OCI-LY7 (cell line): Measurements from ENCODE around the gene FAM170B. TPM values are rescaled to one million over a fixed set of nuclear protein-coding genes. Genes with fewer than 3 reads are reported as not detected.

Experiments
- BruUV-seq: library from RNA; stranded (reverse); fragments of 400-500 nt; replicated peaks from 2 replicates; lab custom pipeline; 2021; lab: Mats Ljungman, UMichigan
- CTCF ChIA-PET: fragments of 300-600 bp; sonication (Branson Sonifier 250); formaldehyde crosslinking; loops from one replicate; lab custom pipeline; 2022; ENCODE audit warnings: antibody characterized with exemption; ENCODE audit not compliant: unreplicated experiment; lab: Charles Lee
- POLR2A ChIA-PET: fragments of 300-600 bp; sonication (Branson Sonifier 250); formaldehyde crosslinking; loops from one replicate; lab custom pipeline; 2022; ENCODE audit warnings: antibody characterized with exemption; lab: Charles Lee
- DNase-seq: peaks from one replicate; pipeline ENCODE4 v3.0.0-alpha.2; 2015; ENCODE audit warnings: low spot score
- H2AFZ ChIP-seq: fragments of 200-600 bp; sonication (generic), shearing (Covaris generic); 2 replicates; pipeline ENCODE4 v1.6.1; 2014; ENCODE audit warnings: mild to moderate bottlenecking, antibody characterized with exemption, low read length, moderate library complexity
- H3K27ac ChIP-seq: fragments of 200-600 bp; sonication (generic); 2 replicates; pipeline ENCODE4 v1.5.1; 2014; ENCODE audit warnings: mixed run types, low read depth, mild to moderate bottlenecking, moderate library complexity, low read length, inconsistent platforms; ENCODE audit not compliant: poor library complexity, severe bottlenecking
- H3K36me3 ChIP-seq: fragments of 200-600 bp; sonication (generic); 2 replicates; pipeline ENCODE4 v1.6.1; 2014; ENCODE audit warnings: mild to moderate bottlenecking, antibody characterized with exemption, low read length, moderate library complexity, mixed read lengths; ENCODE audit not compliant: insufficient read depth
- H3K4me1 ChIP-seq: fragments of 200-600 bp; sonication (generic); 2 replicates; pipeline ENCODE4 v1.5.1; 2014; ENCODE audit warnings: mild to moderate bottlenecking, low read length; ENCODE audit not compliant: insufficient read depth, poor library complexity, severe bottlenecking
- H3K4me2 ChIP-seq: fragments of 200-600 bp; sonication (generic); 2 replicates; pipeline ENCODE4 v1.6.1; 2014; ENCODE audit warnings: mild to moderate bottlenecking, low read length
- H3K4me3 ChIP-seq: fragments of 200-600 bp; sonication (generic); 2 replicates; pipeline ENCODE4 v1.5.1; 2014; ENCODE audit warnings: mild to moderate bottlenecking, low read depth, low read length; ENCODE audit not compliant: poor library complexity, severe bottlenecking
- H3K79me2 ChIP-seq: fragments of 200-600 bp; sonication (generic); 2 replicates; pipeline ENCODE4 v1.6.1; 2016; ENCODE audit warnings: low read depth, mild to moderate bottlenecking, low read length, moderate library complexity, mixed read lengths; ENCODE audit not compliant: insufficient read depth
- H3K9me2 ChIP-seq: fragments of 200-600 bp; sonication (generic); 2 replicates; pipeline ENCODE4 v1.6.1; 2016; ENCODE audit warnings: mild to moderate bottlenecking, low read length, mixed read lengths; ENCODE audit not compliant: insufficient read depth
- H3K9me3 ChIP-seq: fragments of 200-600 bp; sonication (generic); 2 replicates; pipeline ENCODE4 v1.6.1; 2014; ENCODE audit warnings: mild to moderate bottlenecking, mixed run types, low read length, mixed read lengths
- H4K20me1 ChIP-seq: fragments of 200-600 bp; sonication (generic); 2 replicates; pipeline ENCODE4 v1.6.1; 2014; ENCODE audit warnings: mild to moderate bottlenecking, antibody characterized with exemption, low read length, moderate library complexity, mixed read lengths; ENCODE audit not compliant: insufficient read depth
- EZH2phosphoT487 ChIP-seq: fragments of 200-600 bp; sonication (generic); IDR thresholded peaks from 2 replicates; pipeline ENCODE4 v1.6.1; 2018; ENCODE audit warnings: low read depth, borderline replicate concordance, mild to moderate bottlenecking, mixed run types, antibody characterized with exemption, low read length, moderate library complexity, mixed read lengths
- intact Hi-C: fragments of 100-400 bp; cut with micrococcal nuclease; formaldehyde crosslinking; loops from one replicate; pipeline ENCODE4 v1.10.0; 2022; ENCODE audit not compliant: unreplicated experiment
- total RNA-seq, 2 experiments: library from RNA; depleted of rRNA in 1 of 2; stranded (reverse); fragments of >200 nt in 1 of 2; shearing (Covaris generic) in 1 of 2; gene quantifications; 2 replicates each; pipeline ENCODE4 v1.2.3, GENCODE V29; 2014 to 2022
- TF ChIP-seq, protein P1 (sequence below): fragments of 200-600 bp; sonication (generic); conservative IDR thresholded peaks from 2 replicates; pipeline ENCODE4 v1.5.1; 2014; ENCODE audit warnings: mild to moderate bottlenecking, antibody characterized with exemption, low read length, moderate library complexity, mixed read lengths

The FAM170B gene
- total RNA-seq, 2 experiments from 2014 or later = 0.23 to 0.38 TPM

DNA sequence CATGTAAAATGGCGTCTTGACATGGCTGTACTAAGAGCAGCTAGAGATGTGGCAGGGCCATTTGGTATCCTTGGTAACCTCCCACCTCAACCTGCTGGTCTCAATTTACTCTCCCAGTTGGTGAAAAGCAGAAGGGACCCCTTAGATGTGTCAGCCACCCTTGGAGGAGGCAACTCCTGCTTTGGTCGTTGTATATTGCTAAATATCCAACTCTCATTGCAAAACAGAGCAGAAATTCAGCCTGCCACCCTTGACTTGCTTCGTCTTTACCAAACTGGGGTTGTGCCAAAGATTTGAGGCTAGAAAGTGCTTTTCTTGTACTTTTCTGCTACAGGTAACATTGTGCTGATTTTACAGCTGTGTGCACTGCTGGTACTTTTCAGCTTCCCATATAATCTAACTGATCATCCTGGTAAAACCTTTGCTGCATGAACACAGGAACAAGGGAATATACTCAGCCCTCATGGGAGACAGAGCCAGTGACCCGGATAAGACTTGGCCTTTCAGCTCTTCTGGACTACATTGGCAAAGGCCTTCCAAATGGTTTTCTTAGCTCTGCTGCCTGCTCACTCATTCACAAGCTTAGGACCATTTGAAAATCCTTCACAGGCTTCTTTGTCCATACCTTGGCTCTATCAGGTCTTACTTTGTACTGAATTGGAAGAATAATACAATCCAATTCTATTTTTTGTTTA is 16.3 kb downstream of the FAM170B start:
- no peak overlapping the region for H3K4me2 ChIP-seq
- no peak overlapping the region for H3K4me3 ChIP-seq
- no TSS peak for BruUV-seq
- no peaks in the 10 kb centered on the region for H3K36me3 ChIP-seq
- H3K79me2 ChIP-seq = no peaks in the 10 kb centered on the region
- CTCF ChIA-PET = no interaction called here
- TF ChIP-seq EZH2phosphoT487 = no peak
- TF ChIP-seq, protein P1, sequence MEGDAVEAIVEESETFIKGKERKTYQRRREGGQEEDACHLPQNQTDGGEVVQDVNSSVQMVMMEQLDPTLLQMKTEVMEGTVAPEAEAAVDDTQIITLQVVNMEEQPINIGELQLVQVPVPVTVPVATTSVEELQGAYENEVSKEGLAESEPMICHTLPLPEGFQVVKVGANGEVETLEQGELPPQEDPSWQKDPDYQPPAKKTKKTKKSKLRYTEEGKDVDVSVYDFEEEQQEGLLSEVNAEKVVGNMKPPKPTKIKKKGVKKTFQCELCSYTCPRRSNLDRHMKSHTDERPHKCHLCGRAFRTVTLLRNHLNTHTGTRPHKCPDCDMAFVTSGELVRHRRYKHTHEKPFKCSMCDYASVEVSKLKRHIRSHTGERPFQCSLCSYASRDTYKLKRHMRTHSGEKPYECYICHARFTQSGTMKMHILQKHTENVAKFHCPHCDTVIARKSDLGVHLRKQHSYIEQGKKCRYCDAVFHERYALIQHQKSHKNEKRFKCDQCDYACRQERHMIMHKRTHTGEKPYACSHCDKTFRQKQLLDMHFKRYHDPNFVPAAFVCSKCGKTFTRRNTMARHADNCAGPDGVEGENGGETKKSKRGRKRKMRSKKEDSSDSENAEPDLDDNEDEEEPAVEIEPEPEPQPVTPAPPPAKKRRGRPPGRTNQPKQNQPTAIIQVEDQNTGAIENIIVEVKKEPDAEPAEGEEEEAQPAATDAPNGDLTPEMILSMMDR = no peak
- H4K20me1 ChIP-seq = no peaks in the 10 kb centered on the region
- H3K4me1 ChIP-seq = peaks cover 21% of the 10 kb centered on the region
- no peaks in the 10 kb centered on the region for H3K9me2 ChIP-seq
- no peak overlapping the region for H2AFZ ChIP-seq
- no peak for DNase-seq
- H3K9me3 ChIP-seq = no peaks in the 10 kb centered on the region
- H3K27ac ChIP-seq = no peak overlapping the region
- POLR2A ChIA-PET = interaction anchor here (0.6 to 1.5 kb wide), 2 partner anchors 13 to 120 kb away, joined by 3 read pairs; no protein-coding TSS in a partner anchor
- intact Hi-C loops = no loop called here

DNA sequence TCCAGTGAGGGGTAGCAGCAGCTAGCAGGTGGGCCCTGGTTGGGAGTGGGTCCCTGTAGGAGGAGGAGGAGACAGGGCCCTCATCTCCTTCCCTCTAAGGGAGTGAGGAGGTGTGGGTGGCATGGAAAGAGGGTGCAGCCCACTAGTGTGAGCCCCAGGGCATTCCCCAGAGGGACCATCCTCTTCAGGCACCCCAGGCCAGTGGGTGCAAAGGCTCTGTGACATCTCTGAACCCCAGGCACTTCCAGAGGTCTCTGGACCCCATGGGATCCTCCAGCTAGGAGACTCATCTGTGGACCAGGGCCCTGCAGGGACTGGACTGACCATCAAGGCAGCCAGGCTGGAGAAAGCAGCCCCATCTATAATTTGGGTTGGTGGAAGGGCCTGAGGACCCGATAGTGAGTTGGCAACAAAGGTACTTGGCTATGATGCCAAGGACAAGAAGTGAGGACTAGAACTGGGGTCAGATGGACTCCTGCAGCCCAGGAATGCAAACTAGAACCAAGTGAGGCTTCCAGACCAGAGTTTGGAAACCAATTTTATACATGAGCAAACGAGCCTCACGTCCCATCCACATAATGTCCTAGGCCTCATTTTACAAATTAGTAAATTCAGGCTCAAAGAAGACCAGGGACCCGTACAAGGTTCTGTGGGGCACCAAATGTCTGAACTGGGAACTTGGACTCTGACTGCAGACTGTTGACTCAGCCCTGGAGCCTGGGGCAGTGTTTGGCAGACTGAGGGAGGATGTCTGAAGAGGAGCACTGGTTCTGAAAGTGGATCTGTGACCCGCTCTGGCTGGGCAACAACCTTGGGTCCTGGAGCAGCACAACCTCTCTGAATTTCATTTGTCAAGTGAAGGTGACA is 17.1 kb downstream of the FAM170B start:
- no peak overlapping the region for H3K4me2 ChIP-seq
- no peak overlapping the region for H3K4me3 ChIP-seq
- peaks cover 20% of the 10 kb centered on the region for H3K4me1 ChIP-seq
- intact Hi-C loops = no loop called here
- H3K36me3 ChIP-seq = no peaks in the 10 kb centered on the region
- CTCF ChIA-PET = no interaction called here
- H3K79me2 ChIP-seq = no peaks in the 10 kb centered on the region
- H4K20me1 ChIP-seq = no peaks in the 10 kb centered on the region
- BruUV-seq = no TSS peak
- H3K27ac ChIP-seq = no peak overlapping the region
- no peak for DNase-seq
- no peaks in the 10 kb centered on the region for H3K9me2 ChIP-seq
- POLR2A ChIA-PET = no interaction called here
- no peak for TF ChIP-seq EZH2phosphoT487
- TF ChIP-seq, protein P1 = no peak
- no peaks in the 10 kb centered on the region for H3K9me3 ChIP-seq
- H2AFZ ChIP-seq = no peak overlapping the region
